ENCODE measurements around the gene ALDOB.
"Not testable (repeated sequence)": the region's sequence is repeated elsewhere in the genome, so short reads cannot be mapped to it uniquely, and the experiment has no call there.

The ALDOB gene

GRCh38 chr9:101421653-101422065, 13.9 kb downstream of the ALDOB start:
- ATAC-seq = no peak

- ATAC-seq = no peak
Measured at GRCh38 chr9:101419863-101420262, 15.7 kb downstream of the ALDOB start.

DNA sequence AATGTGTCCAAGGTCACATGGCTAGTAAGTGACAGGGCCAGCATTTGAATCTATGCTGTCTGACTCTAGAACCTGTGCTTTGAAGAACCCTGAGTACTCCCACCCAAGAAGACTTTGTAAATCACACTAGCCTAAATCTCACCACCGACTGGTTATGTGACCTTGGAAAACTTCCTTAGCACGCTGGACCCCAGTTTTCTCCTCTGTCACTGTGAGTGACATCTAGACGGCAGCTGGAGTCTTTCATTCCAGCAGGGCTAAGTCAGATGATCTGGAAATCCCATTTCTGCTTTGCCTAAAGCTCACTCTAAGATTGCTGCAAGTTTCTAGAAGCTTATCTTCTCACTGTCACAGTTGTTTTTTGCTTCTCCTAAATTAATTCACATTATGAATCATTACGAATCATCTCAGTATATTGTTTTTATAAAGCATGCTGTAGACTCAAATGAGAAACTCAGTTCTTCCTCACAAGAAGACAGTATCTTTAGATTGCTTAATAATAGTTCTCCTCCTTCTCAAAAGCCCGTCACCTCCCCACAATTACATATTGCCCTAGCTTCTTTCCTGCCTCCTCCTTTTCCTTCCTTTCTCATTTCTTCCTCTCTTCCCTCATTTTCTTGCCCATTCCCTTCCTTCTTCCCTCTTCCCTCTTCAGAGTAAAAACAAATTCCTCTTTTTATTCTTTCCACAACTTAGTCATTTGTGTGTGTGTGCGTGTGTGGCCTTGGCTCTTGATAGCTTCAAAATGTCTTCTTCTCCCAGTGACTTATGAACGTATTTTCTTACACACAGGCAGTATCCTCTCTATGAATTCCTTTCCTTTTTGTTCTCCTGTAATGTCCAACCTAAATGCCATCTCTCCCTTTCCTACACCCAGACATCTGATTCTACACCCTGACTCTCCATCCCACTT, 16.8 kb downstream of the ALDOB start:
- ATAC-seq = no peak

- ATAC-seq = no peak
Measured at GRCh38 chr9:101417977-101418376, 17.6 kb downstream of the ALDOB start.

GRCh38 chr9:101417389-101417788, 18.2 kb downstream of the ALDOB start:
- no peak for ATAC-seq

GRCh38 chr9:101415578-101415977, 20.0 kb downstream of the ALDOB start:
- ATAC-seq = no peak

- no peak for ATAC-seq
Measured at GRCh38 chr9:101414839-101415238, 20.7 kb downstream of the ALDOB start.

DNA sequence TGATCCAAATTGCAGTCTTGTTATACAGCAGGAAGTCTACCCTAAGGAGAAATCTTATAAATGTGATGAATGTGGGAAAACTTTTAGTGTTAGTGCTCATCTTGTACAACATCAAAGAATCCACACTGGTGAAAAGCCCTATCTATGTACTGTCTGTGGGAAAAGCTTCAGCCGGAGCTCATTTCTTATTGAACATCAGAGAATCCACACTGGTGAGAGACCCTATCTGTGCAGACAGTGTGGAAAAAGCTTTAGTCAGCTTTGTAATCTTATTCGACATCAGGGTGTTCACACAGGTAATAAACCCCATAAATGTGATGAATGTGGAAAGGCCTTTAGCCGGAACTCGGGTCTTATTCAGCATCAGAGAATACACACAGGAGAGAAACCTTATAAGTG, 26.5 kb downstream of the ALDOB start:
- no peak for ATAC-seq

GRCh38 chr9:101408374-101409078, 27.0 kb downstream of the ALDOB start:
- ATAC-seq = no peak

- no peak for ATAC-seq
Measured at GRCh38 chr9:101403516-101404285, 31.9 kb downstream of the ALDOB start.

DNA sequence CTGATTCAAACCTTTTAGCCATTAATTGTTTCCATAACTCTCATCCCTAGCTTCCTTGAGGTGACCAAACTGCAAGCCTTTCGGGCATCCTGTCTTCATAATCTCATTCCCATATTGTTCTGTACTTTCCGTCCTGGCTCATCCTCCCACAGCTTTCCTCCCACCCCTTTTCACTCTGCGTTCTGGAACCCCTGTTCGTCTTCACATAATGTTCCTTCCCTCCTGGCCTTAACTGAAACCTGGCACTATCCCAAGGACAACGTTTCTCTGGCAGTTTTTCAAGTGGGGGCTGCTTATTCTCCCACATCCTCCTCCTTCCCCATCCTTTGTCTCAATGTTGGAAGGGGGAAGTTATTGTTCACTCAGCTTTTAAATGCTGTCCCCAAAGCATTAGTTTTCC, 35.5 kb downstream of the ALDOB start:
- ATAC-seq = no peak

GRCh38 chr9:101399643-101399970, 36.0 kb downstream of the ALDOB start:
- ATAC-seq = no peak

- no peak for ATAC-seq
Measured at GRCh38 chr9:101398930-101399642, 36.5 kb downstream of the ALDOB start.

GRCh38 chr9:101398068-101398929, 37.3 kb downstream of the ALDOB start, which contains the start of the genes MRPL50 and ZNF189:
TSS of gene MRPL50 (minus strand) at chr9:101398618. CDS start at chr9:101398592, 26 bp downstream.
TSS of gene ZNF189 (plus strand) at chr9:101398851. CDS start at chr9:101399157, 306 bp downstream.
- peak; percentile 98 for ATAC-seq

- ATAC-seq = no peak
Measured at GRCh38 chr9:101397746-101398067, 37.9 kb downstream of the ALDOB start.

GRCh38 chr9:101394687-101395086, 40.9 kb downstream of the ALDOB start:
- ATAC-seq = no peak

- ATAC-seq = no peak
Measured at GRCh38 chr9:101393135-101393534, 42.4 kb downstream of the ALDOB start.

DNA sequence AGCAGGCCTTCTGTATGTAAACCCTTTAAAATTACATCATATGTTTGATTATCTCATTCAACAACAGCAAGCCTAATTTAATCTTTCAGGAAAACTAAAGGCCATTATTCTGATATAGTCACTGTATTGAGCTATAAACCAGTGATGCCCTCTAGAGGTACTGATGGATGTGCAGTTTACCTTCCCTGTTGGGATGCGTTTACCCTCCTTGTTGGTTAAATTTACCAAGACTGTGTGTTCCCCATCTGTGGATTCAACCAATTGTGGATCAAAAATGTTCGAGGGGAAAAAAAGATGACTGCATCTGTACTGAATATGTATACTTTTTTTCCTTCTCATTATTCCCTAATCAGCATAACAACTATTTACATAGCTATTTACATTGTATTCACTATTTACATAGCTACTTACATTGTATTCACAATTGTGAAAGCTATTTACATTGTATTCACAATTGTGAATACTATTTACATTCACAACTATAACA, 47.0 kb downstream of the ALDOB start:
- ATAC-seq = no peak

DNA sequence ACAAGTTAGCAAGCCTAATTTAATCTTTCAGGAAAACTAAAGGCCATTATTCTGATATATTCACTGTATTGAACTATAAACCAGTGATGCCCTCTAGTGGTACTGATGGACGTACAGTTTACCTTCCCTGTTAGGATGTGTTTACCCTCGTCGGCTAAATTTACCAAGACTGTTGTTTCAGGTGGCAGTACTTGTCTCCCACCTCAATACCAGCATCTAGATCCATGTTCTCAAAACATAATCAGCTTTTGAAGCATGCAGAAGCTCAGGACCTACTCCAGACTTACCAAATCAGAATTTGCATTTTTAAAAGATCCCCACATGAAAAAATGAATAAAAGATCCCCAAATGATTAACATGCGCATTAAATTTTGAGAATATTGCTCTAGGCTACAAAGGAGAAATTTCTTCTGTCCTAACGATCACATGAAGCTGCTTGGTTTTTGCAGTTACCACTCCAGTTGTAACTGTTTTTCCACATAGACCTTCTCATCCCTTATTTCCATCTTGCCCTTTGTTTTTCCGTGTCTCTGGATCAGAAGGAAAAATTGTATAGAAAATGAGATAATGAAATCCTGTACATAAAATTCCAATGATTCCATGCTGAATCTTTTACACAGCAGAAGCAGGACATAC, 47.6 kb downstream of the ALDOB start:
- peak; percentile 55 to 56 for ATAC-seq

DNA sequence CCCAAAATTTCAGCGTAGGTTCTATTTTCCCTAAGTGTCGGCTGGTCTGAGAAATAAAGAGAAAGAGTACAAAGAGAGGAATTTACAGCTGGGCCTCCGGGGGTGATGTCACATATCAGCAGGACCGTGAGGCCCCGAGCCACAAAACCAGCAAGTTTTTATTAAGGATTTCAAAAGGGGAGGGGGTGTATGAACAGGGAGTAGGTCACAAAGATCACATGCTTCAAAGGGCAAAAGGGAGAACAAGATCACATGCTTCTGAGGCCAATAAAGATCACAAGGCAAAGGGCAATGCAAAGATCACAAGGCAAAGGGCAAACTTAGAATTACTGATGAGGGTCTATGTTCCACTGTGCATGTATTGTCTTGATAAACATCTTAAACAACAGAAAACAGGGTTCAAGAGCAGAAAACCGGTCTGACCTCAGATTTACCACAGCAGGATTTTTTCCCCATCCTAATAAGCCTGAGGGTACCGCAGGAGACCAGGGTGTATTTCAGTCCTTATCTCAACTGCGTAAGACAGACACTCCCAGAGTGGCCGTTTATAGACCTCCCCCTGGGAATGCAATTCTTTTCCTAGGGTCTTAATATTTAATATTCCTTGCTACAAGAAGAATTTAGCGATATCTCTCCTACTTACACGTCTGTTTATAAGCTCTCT, 50.6 kb downstream of the ALDOB start, which contains the start of gene BAAT:
Gene BAAT, minus strand, starts transcription at position 134 of the 664 bp plus-strand sequence. CDS start 13,602 bp downstream, outside the sequence.
- ATAC-seq = not testable (repeated sequence)

Measured in activated CD4-positive, CD25-positive, alpha-beta regulatory T cell treated with anti-CD3 and anti-CD28 coated beads, Interleukin-2, amount 50 U/mL, for 24 hours (primary cell).